GM21381 (cell line): ENCODE results near the gene RNPEPL1.

Experiments
- ATAC-seq: cut with Tn5 transposase; IDR thresholded peaks from one replicate; pipeline ENCODE4 v1.9.1; 2021; ENCODE audit warnings: mild to moderate bottlenecking, moderate library complexity; ENCODE audit not compliant: unreplicated experiment

The RNPEPL1 gene

DNA sequence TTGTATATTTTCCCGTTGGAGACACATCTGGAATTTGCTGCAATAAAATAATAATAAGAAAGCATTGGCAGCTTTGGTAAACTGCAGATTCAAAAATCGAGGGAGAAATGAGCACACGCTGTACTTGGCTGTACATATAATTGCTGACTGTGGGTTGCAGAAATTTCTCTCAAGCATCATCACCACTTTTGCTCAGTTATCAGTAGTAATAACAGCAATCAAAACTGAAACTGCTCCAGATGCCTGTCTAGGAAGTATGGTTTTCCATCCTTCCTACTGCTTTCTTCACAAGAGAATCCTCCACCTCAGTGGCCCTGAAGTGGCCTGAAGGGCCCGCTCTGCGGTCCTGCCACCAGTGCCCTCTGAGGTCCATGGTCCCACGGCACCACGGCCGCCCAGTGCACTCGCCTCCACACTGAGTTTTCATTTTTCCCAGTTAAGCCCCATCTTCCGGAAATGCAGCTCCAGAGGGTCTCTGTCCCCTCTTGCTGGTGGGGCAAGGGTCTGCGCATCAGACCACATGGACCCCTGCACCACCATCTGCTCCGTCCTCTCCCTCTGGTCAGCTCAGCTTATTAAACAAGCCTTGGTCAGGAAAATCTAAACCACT is 4.2 kb upstream of the RNPEPL1 start:
- no peak for ATAC-seq

DNA sequence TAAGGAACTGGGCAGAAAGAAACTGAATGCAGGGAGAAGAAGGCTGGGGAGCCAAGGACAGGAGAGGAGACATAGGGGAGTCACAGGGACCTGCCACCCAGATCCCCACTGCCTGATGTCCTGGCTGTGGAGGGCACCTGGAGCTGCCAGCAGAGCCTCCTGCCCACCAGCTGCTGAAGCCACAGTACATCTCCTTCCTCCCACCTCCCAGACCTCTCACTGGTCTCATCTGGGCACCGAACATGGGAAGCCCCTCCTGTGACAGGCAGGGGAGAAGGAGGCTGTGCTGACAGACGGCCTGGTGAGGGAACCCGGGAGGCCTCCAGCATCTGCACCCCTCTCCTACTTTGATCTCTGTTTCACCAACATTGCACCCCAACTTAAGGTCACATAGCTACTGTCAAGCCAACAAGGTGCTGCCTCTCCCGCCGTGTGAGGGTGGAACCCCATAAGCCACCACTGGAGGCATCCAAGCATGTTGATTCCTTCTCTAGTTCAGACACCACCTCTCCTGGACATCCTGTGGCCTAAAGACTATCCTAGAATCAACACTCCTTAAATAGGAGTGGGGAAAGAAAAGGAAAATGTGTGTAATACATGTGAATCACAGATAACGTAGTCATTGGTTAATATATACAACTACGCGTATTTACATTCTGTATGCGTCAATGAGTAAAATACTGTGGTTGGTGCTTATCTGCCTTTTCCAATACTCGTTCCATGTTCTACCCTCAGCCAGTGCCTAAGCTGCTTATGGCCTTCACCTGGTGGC is 3.5 kb upstream of the RNPEPL1 start:
- ATAC-seq, result no peak

GRCh38 chr2:240565333-240566202 is 2.7 kb upstream of the RNPEPL1 start:
- peak; percentile 29 for ATAC-seq

- peak; percentile 51 for ATAC-seq
These were observed 1.8 kb upstream of the RNPEPL1 start for GRCh38 chr2:240566203-240567136.

GRCh38 chr2:240567137-240567871 is 980 bp upstream of the RNPEPL1 start:
- ATAC-seq, result no peak

DNA sequence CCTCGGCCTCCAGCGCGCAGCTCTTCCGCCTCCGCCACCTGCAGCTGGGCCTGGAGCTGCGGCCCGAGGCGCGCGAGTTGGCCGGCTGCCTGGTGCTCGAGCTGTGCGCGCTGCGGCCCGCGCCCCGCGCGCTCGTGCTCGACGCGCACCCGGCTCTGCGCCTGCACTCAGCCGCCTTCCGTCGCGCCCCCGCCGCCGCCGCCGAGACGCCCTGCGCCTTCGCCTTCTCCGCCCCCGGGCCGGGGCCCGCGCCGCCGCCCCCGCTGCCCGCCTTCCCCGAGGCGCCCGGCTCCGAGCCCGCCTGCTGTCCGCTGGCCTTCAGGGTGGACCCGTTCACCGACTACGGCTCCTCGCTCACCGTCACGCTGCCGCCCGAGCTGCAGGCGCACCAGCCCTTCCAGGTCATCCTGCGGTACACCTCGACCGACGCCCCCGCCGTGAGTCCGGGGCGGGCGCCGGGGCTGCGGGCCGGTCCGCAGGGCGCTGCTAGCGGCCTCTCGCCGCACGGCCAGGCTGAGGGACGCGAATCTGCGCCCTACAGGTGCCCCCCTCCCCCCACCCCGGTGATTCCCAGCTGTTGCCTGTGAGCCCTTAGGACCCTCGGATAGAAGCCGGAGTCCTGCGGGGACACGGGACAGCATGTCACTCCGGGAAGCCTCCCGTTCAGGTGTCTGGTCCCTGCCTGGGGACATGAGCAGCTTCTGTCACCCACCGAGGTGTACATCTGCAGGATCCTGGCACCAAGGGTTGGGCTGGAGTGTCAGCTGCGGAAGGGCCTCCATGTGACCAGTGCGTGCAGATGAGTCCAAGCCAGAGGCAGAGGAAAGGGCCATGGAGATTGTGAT is 616 bp downstream of the RNPEPL1 start:
- peak; percentile 14 for ATAC-seq

GRCh38 chr2:240569523-240569997 is 1.3 kb downstream of the RNPEPL1 start:
- no peak for ATAC-seq

DNA sequence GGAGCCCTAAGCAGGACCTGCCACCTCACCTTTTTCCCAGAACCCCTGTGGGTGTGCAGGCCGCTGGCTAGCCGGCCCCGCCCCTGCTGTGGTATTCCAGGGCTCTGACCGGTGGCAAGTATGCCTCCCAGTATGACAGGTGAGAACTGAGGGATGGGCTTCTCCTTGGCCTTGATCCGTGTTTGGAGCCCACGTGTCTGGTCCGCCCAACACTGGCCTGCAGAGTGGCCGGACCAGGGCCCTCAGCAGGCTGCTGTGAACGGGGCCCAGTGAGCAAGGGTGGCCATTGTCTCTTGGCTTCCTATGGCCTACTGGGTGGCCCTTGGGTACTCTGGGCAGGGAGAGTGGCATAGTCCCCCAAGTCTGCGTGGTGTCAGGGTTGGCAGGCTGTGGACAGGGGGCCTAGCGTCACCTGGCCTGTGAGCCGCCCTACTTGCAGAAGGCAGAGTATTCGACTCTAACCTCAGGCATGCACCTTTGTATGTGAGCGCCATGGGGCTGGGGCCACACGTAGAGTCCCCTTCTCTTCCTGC is 1.8 kb downstream of the RNPEPL1 start:
- no peak for ATAC-seq

GRCh38 chr2:240570531-240571313 is 2.4 kb downstream of the RNPEPL1 start:
- ATAC-seq, result no peak

GRCh38 chr2:240571314-240571973 is 3.2 kb downstream of the RNPEPL1 start:
- no peak for ATAC-seq

DNA sequence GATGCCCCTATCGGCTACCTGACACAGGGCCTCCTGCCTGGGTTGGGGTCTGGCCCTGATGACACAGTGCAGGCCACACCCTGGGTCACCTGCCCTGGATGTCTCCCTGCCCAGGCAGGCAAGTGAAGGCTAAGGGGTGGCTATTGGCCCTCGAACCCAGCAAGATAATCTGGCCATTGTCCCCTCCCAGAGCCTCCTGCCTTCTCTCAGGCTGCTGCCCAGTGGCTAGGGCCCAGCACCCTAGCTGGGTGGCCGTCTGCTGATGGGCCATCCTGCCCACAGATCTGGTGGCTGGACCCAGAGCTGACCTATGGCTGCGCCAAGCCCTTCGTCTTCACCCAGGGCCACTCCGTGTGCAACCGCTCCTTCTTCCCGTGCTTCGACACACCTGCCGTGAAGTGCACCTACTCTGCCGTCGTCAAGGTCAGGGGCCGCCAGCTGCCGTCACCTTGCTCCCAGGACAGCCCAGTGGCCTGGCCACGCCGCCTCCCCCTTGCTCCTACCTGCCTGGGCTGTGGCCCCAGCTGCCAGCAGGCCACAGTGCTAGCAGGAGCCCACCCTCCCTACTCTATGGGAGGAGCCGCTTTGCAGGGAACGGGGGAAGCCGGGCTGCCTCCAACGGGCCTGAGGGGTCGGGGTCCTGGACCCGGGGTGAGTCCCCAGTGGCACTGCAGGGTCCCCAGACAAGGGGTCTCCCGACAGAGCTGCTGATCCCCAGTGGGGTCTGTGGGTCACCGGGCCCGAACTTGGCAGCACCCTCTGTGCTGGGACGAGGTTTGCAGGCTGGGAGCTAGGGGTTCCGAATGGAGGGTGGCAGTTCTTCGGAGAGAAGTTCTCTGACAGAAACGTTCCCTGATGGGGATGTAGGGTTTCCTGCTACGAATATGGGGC is 4.1 kb downstream of the RNPEPL1 start:
- no peak for ATAC-seq

DNA sequence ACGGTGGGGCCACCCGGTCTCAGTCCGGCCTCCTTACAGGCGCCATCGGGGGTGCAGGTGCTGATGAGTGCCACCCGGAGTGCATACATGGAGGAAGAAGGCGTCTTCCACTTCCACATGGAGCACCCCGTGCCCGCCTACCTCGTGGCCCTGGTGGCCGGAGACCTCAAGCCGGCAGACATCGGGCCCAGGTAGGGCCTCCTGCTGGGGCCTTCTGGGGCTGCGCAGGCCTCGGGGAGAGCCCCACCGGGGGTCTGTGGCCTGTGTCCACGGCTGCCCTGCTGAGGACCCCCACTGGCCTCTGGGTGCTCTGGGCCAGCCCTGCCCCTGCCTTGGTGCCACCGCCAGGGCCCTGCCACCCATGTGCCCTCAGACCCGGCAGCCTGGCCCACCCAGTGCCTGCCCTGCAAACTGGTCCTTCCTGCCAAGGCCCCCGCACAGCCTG is 4.8 kb downstream of the RNPEPL1 start:
- no peak for ATAC-seq

DNA sequence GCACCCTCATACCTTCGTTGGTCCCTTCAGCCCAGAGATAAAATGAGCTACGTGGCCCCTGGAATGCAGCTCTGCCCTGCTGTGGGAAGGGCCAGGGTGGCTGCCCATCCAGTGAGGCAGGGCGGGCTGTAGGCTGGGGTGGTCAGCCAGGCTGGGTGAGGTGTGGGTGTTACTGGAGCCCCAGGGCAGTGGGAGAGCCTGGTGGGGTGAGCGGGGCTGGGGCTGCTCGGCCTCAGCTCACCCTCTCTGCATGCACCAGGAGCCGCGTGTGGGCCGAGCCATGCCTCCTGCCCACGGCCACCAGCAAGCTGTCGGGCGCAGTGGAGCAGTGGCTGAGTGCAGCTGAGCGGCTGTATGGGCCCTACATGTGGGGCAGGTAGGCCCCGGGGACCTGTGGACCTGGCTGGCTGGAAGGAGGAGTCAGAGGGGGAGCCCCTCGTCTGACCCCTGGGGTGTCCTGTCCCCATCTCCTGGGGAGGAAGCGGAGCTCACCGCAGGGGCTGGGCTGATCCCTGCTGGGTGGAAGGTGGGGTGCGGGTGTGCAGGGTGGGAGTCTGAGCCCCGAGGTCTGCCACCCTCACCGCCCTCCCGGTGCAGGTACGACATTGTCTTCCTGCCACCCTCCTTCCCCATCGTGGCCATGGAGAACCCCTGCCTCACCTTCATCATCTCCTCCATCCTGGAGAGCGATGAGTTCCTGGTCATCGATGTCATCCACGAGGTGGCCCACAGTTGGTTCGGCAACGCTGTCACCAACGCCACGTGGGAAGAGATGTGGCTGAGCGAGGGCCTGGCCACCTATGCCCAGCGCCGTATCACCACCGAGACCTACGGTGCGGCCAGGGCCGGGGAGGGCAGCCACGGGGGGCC is 5.5 kb downstream of the RNPEPL1 start:
- no peak for ATAC-seq

DNA sequence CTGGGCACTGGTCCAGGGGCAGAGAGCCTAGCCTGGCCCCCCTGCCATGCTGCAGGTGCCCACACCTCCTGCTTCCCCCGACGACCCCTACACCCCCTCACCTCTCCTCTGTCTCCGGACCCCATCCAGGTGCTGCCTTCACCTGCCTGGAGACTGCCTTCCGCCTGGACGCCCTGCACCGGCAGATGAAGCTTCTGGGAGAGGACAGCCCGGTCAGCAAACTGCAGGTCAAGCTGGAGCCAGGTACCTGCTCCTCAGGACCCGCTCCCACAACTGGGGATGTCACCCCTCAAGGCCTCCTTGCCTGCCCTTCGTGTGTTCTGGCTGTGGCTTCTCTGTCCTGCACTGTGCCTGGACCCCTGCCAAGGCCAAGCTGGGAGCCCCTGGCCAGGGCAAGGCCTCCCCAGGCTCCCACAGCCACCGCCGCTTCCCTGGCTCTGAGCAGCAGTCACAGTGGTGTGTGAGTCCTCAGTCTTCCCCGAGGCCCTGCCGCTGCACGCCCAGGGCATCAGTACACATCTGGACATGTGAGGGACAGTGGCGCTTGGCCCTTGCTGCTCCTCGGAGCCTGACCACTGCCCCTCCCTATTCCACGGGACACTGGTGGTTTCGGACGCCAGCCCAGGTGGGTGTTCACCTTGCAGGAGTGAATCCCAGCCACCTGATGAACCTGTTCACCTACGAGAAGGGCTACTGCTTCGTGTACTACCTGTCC is 6.3 kb downstream of the RNPEPL1 start:
- no peak for ATAC-seq
